Cardiac muscle cell (in vitro differentiated cells and primary cell): Measurements from ENCODE around the gene FITM2. TPM values are rescaled to one million over a fixed set of nuclear protein-coding genes. Genes with fewer than 3 reads are reported as not detected.

ENCODE experiments used
- DNase-seq, 2 donors: peaks; one replicate each; pipeline versions ENCODE4 v3.0.0 to v3.0.0-alpha.2; 2010 to 2017; ENCODE audit warnings: low read depth in 1 of 2, low spot score in 1 of 2
- H3K27ac ChIP-seq: fragments of 200-600 bp; sonication (generic); 2 replicates; pipeline ENCODE4 v1.5.1; 2016
- H3K27me3 ChIP-seq: fragments of 200-600 bp; sonication (generic); 2 replicates; pipeline ENCODE4 v1.6.0; 2016; ENCODE audit warnings: control low read depth
- H3K36me3 ChIP-seq: fragments of 200-600 bp; sonication (generic); 2 replicates; pipeline ENCODE4 v1.5.1; 2016; ENCODE audit warnings: control low read depth
- H3K4me1 ChIP-seq: fragments of 200-600 bp; sonication (generic); 2 replicates; pipeline ENCODE4 v1.8.1; 2017; ENCODE audit warnings: low read depth, mild to moderate bottlenecking, mixed run types
- H3K4me3 ChIP-seq: fragments of 200-600 bp; sonication (generic); 2 replicates; pipeline ENCODE4 v1.5.1; 2016; ENCODE audit warnings: mild to moderate bottlenecking
- H3K9me3 ChIP-seq: fragments of 200-600 bp; sonication (generic); 2 replicates; pipeline ENCODE4 v1.5.1; 2017; ENCODE audit warnings: low read depth, mild to moderate bottlenecking, control low read depth
- polyA plus RNA-seq: library from polyadenylated mRNA; unstranded; fragments of >200 nt; fragmentation: Nextera tagmentation; extraction: Ambion mirVana; gene quantifications from 2 replicates; pipeline ENCODE4 v1.2.1, GENCODE V29; 2016
- total RNA-seq: library from RNA; depleted of rRNA; stranded (reverse); fragments of >200 nt; gene quantifications from 2 replicates; pipeline ENCODE4 v1.2.3, GENCODE V29; 2016
- TF ChIP-seq, protein P1 (sequence below): IDR thresholded peaks from 2 replicates; pipeline ENCODE4 v1.5.1; 2012; ENCODE audit warnings: low read depth, mild to moderate bottlenecking, low read length

Gene FITM2
- total and polyA plus RNA-seq, 2 experiments from 2014 or later: 11.6 to 11.9 TPM

DNA sequence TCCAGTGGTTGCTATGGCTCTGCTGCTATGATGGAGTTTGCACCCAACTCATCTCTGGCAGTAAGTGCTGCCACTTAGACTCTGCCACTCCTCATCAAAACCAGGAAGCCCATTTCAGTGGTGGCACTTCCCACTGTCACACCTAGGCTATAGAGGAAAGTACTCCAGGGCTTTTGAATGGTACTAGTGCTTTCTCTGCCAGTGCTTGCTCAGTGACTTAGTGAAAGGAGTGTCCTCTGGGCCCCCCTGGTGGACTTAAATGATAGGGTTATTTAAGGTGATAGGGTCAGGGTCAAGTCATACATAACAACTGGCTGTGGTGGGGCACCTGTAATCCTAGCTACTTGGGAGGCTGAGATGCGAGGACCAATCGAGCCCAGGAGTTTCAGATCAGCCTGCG, 22.8 kb downstream of the FITM2 start:
- no peaks in the 10 kb centered on the region for H3K36me3 ChIP-seq
- no peak overlapping the region for H3K27ac ChIP-seq
- no peaks in the 10 kb centered on the region for H3K27me3 ChIP-seq
- no peaks in the 10 kb centered on the region for H3K9me3 ChIP-seq
- H3K4me3 ChIP-seq: no peak overlapping the region
- TF ChIP-seq, protein P1, sequence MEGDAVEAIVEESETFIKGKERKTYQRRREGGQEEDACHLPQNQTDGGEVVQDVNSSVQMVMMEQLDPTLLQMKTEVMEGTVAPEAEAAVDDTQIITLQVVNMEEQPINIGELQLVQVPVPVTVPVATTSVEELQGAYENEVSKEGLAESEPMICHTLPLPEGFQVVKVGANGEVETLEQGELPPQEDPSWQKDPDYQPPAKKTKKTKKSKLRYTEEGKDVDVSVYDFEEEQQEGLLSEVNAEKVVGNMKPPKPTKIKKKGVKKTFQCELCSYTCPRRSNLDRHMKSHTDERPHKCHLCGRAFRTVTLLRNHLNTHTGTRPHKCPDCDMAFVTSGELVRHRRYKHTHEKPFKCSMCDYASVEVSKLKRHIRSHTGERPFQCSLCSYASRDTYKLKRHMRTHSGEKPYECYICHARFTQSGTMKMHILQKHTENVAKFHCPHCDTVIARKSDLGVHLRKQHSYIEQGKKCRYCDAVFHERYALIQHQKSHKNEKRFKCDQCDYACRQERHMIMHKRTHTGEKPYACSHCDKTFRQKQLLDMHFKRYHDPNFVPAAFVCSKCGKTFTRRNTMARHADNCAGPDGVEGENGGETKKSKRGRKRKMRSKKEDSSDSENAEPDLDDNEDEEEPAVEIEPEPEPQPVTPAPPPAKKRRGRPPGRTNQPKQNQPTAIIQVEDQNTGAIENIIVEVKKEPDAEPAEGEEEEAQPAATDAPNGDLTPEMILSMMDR: no peak
- DNase-seq: no peak
- H3K4me1 ChIP-seq: no peaks in the 10 kb centered on the region

GRCh38 chr20:44287272-44288097, 23.5 kb downstream of the FITM2 start:
- peak in 1 of 2 donors; percentile 63 for DNase-seq
- TF ChIP-seq, protein P1: no peak
- no peak overlapping the region for H3K27ac ChIP-seq
- no peak overlapping the region for H3K4me3 ChIP-seq
- no peaks in the 10 kb centered on the region for H3K36me3 ChIP-seq
- H3K9me3 ChIP-seq: no peaks in the 10 kb centered on the region
- no peaks in the 10 kb centered on the region for H3K27me3 ChIP-seq
- H3K4me1 ChIP-seq: no peaks in the 10 kb centered on the region

- no peak for DNase-seq
- H3K9me3 ChIP-seq: no peaks in the 10 kb centered on the region
- H3K27ac ChIP-seq: no peak overlapping the region
- H3K4me3 ChIP-seq: no peak overlapping the region
- no peaks in the 10 kb centered on the region for H3K27me3 ChIP-seq
- no peaks in the 10 kb centered on the region for H3K4me1 ChIP-seq
- H3K36me3 ChIP-seq: no peaks in the 10 kb centered on the region
- TF ChIP-seq, protein P1: no peak
These were observed 27.0 kb downstream of the FITM2 start for GRCh38 chr20:44284032-44284431.

- H3K4me1 ChIP-seq: no peaks in the 10 kb centered on the region
- no peak for DNase-seq
- H3K36me3 ChIP-seq: no peaks in the 10 kb centered on the region
- H3K9me3 ChIP-seq: no peaks in the 10 kb centered on the region
- H3K27ac ChIP-seq: no peak overlapping the region
- TF ChIP-seq, protein P1: no peak
- H3K4me3 ChIP-seq: no peak overlapping the region
- H3K27me3 ChIP-seq: no peaks in the 10 kb centered on the region
These were observed 28.8 kb downstream of the FITM2 start for GRCh38 chr20:44282192-44282591.

GRCh38 chr20:44280387-44280786, 30.6 kb downstream of the FITM2 start:
- no peak for DNase-seq
- TF ChIP-seq, protein P1: no peak
- Histone ChIP-seq H3K4me3 (no peak overlapping the region), H3K27ac (no peak overlapping the region), H3K36me3 (no peaks in the 10 kb centered on the region), H3K9me3 (no peaks in the 10 kb centered on the region), H3K27me3 (no peaks in the 10 kb centered on the region), H3K4me1 (no peaks in the 10 kb centered on the region)
